NB4 (cell line): Measurements from ENCODE around the gene ISG20.
A peak's percentile ranks its signal among the peaks of the same experiment; 100 is the strongest.

ENCODE experiments used
- DNase-seq: peaks from one replicate; pipeline ENCODE4 v3.0.0; 2010; ENCODE audit warnings: low read depth
- H3K4me3 ChIP-seq: one replicate; pipeline ENCODE4 v1.5.1; 2011; ENCODE audit warnings: mild to moderate bottlenecking, low read depth, low read length, moderate library complexity
- MYC ChIP-seq: IDR thresholded peaks from 2 replicates; pipeline ENCODE4 v1.6.1; 2011; ENCODE audit warnings: low read depth, low read length
- POLR2A ChIP-seq: IDR thresholded peaks from 2 replicates; pipeline ENCODE4 v1.6.1; 2011; ENCODE audit warnings: mild to moderate bottlenecking; ENCODE audit not compliant: insufficient read length; ENCODE audit errors: extremely low read depth
- TF ChIP-seq, protein P1 (sequence below): IDR thresholded peaks from 2 replicates; pipeline ENCODE4 v1.6.1; 2011; ENCODE audit warnings: low read depth, low read length
- TF ChIP-seq, protein P2 (sequence below): IDR thresholded peaks from one replicate; pipeline ENCODE4 v1.5.1; 2012; ENCODE audit warnings: low read depth, low read length

Gene ISG20

DNA sequence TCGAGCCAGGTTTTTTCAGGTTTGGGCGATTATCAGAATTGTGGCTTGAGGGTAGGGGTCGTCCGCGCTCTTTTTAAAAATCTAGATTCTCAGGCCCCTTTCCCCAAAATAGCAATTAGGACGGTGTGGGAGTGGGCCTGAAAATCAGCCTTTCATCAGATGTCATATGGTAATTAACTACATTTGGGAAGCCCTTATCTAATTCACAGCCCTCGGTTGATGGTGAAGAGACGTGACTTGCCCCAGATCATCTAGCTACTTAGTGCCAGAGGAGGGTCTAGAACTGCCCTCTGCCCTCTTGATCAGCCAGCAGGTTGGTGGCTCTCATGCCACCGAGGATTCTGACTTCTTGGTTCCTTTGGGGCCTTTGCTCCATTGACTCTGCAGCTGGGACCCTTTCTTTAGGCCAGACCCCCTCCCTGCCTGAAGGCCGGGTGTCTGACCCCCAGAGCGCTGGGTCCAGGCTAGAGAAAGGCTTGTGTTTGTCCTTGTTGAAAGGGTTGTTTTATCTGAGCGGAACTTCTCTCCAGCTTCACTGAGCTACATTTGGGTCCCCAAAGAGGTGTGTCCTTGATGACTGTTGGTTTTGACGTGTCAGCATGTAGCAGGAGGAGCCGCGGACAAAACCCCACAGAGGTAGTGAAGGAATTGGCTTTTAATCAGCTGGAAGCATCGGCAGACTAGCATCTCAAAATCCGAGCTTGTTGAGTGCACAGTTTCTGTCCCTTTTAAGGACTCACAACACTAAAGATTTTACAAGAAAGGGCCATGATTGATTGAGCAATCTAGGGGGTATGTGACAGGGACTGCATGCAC lies 16.8 kb upstream of the ISG20 start:
- TF ChIP-seq POLR2A: no peak
- TF ChIP-seq, protein P1, sequence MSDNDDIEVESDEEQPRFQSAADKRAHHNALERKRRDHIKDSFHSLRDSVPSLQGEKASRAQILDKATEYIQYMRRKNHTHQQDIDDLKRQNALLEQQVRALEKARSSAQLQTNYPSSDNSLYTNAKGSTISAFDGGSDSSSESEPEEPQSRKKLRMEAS: no peak
- H3K4me3 ChIP-seq: peak overlapping the region; percentile 85
- peak; percentile 72 for DNase-seq

DNA sequence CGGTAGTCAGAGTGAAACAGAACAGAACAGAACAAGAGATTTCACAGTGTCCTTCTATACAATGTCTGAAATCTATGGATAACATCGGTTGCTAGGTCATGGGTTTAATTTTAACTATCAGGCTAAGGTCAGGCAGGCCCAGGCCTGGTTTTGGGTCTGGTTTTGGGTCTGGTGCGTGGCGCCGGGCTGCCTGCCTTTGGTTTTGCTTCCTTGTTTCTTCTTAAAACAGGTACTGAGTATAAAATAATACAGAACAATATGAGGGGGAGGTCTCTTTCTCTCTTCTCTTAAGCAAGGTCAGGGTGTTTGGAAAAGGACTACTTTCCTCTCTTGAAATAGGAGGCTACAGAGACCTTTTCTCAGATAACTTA lies 16.2 kb upstream of the ISG20 start:
- no peak for TF ChIP-seq POLR2A
- TF ChIP-seq, protein P1: no peak
- TF ChIP-seq, protein P2, sequence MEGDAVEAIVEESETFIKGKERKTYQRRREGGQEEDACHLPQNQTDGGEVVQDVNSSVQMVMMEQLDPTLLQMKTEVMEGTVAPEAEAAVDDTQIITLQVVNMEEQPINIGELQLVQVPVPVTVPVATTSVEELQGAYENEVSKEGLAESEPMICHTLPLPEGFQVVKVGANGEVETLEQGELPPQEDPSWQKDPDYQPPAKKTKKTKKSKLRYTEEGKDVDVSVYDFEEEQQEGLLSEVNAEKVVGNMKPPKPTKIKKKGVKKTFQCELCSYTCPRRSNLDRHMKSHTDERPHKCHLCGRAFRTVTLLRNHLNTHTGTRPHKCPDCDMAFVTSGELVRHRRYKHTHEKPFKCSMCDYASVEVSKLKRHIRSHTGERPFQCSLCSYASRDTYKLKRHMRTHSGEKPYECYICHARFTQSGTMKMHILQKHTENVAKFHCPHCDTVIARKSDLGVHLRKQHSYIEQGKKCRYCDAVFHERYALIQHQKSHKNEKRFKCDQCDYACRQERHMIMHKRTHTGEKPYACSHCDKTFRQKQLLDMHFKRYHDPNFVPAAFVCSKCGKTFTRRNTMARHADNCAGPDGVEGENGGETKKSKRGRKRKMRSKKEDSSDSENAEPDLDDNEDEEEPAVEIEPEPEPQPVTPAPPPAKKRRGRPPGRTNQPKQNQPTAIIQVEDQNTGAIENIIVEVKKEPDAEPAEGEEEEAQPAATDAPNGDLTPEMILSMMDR: no peak
- no peak for TF ChIP-seq MYC
- no peak for DNase-seq
- peak overlapping the region; percentile 85 for H3K4me3 ChIP-seq

DNA sequence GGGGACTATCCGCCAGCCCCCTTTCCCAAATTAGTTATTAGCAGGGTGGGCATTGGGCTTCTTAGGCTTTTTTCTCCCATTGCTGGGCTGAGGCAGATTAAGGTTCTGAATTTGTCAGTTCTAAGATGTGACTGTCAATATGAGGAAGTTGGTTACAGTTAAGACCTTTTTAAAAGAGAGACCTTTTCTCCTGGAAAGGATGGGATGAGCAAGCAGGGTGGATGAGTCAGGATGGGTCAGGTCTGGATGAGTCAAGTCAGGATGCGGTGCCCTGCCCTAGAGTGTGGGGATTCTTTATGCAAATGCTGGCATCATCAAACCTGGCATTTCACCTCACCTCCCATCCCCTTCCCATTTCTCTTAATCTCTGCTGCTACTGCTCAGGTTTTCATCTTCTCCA lies 15.8 kb upstream of the ISG20 start:
- H3K4me3 ChIP-seq: peak overlapping the region; percentile 85
- TF ChIP-seq, protein P2: no peak
- TF ChIP-seq, protein P1: no peak
- TF ChIP-seq MYC (no peak), POLR2A (no peak)
- peak; percentile 65 for DNase-seq

DNA sequence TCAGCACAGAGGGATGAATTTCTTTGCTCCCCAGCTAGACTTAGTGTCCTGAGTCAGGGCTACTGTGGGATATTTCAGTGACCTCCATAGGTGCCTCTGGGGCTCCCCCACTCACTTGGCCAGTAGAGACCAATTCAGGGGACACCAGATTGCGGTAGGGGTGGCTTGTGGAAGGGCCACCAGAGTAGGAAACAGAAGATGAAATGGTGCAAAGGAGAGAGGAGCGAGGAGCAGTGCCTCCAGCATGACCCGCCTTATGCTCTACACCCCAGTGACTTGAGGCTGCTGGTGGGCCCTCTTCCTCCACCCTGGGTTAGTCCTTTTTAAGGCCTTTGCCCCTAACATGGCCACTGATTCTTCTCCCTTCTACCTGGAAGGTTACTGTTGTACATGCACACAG lies 15.2 kb upstream of the ISG20 start:
- DNase-seq: no peak
- TF ChIP-seq, protein P2: no peak
- TF ChIP-seq MYC (no peak), POLR2A (no peak)
- TF ChIP-seq, protein P1: no peak
- H3K4me3 ChIP-seq: peak overlapping the region; percentile 85

DNA sequence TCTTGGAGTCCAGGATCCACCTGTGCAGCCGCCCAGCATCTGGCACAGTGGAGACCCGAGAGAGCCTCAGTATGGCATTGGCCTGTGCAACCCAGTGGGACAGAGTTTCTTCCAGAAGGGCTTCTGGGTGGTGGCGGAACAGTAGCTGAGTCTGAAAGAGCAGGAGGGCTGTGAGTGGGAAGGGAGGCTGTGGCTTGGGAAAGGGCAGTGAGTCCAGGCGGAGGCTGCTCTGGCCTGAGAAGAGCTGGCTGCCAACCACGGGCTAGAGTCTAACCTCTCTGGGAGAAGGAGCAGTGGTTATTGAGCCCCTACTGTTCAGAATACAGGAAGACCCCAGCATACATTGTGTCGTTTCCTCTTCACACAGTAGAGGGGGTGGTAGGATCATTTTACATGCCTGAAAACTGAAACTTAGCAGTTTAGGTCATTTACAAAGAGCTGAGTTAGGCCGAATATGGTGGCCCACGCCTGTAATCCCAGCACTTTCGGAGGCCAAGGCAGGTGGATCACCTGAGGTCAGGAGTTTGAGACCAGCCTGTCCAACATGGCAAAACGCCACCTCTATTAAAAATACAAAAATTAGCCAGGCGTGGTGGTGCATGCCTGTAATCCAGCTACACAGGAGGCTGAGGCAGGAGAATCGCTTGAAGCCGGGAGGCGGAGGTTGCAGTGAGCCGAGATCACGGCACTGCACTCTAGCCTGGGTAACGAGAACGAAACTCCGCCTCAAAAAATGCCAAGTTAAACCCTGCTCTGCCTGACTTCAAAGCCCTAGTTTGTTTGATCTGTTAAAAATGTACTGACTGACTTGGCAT lies 14.5 kb upstream of the ISG20 start:
- TF ChIP-seq, protein P2: peak; percentile 15
- TF ChIP-seq MYC (no peak), POLR2A (no peak)
- TF ChIP-seq, protein P1: no peak
- DNase-seq: peak; percentile 36
- H3K4me3 ChIP-seq: peak overlapping the region; percentile 85
